Measurements from ENCODE around the gene NHLRC2. TPM values are rescaled to one million over a fixed set of nuclear protein-coding genes. Genes with fewer than 3 reads are reported as not detected.
"Not testable (repeated sequence)": the region's sequence is repeated elsewhere in the genome, so short reads cannot be mapped to it uniquely, and the experiment has no call there.

Gene NHLRC2
- total RNA-seq, 4 donors from 2014 or later = 47.1 to 66.7 (median 56.2) TPM

DNA sequence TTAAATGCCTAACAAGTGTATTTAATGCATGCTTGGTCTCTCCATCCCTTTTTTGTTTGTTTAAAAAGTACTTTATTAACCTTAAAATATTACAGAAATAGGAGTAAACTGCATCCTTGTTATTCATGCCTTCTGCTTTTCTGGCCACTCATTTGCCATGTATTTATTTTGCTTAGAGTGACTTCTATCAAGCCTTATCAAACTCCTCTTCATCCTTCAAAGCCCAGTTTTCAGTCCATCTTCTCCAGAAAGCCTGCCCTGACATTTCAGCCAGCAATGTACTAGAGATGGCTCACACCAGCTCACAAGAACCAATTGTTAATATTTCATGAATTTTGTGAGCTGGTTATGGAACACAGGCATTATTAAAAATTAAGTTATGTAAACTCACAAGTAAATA is 82.8 kb downstream of the NHLRC2 start:
- Histone ChIP-seq H3K4me1 (no peaks in the 10 kb centered on the region), H3K27ac (no peak overlapping the region), H3K27me3 (no peaks in the 10 kb centered on the region), H3K9me3 (no peaks in the 10 kb centered on the region), H3K36me3 (no peaks in the 10 kb centered on the region), H3K4me3 (replicated peaks in 1 of 3) (no peak overlapping the region)
- TF ChIP-seq POLR2A (IDR thresholded peaks at IDR 0.05) = no peak
- TF ChIP-seq, protein P1, sequence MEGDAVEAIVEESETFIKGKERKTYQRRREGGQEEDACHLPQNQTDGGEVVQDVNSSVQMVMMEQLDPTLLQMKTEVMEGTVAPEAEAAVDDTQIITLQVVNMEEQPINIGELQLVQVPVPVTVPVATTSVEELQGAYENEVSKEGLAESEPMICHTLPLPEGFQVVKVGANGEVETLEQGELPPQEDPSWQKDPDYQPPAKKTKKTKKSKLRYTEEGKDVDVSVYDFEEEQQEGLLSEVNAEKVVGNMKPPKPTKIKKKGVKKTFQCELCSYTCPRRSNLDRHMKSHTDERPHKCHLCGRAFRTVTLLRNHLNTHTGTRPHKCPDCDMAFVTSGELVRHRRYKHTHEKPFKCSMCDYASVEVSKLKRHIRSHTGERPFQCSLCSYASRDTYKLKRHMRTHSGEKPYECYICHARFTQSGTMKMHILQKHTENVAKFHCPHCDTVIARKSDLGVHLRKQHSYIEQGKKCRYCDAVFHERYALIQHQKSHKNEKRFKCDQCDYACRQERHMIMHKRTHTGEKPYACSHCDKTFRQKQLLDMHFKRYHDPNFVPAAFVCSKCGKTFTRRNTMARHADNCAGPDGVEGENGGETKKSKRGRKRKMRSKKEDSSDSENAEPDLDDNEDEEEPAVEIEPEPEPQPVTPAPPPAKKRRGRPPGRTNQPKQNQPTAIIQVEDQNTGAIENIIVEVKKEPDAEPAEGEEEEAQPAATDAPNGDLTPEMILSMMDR (IDR thresholded peaks at IDR 0.05) = no peak
- no peak for DNase-seq
- intact Hi-C loops (cut with DNase I) = no loop called here

DNA sequence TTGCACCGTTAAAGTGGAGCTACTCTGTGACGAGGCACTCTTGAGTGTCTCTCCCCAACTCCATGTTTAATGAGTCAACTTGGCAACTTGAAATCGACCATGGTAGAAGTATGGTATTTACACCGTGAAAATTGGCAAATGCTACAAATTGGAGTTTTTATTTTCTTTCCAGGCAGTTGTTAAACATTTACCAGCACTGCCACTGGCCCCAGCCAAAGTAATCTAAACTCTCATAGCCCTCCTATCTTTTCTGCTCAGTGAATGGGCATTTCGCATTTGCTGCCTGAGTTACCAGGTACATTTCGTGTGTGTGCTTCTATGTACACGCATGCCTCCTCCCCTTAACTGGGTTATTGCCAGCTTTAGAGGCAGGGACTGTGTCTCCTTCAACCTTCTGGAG is 83.3 kb downstream of the NHLRC2 start:
- WGBS, 2 donors = 78 to 82% methylated on average over 7 of the region's 7 CpGs
- H3K4me3 ChIP-seq (replicated peaks in 1 of 3) = no peak overlapping the region
- H3K4me1 ChIP-seq = no peaks in the 10 kb centered on the region
- H3K36me3 ChIP-seq = no peaks in the 10 kb centered on the region
- no peak for DNase-seq
- intact Hi-C loops (cut with DNase I) = no loop called here
- H3K9me3 ChIP-seq = no peaks in the 10 kb centered on the region
- no peak overlapping the region for H3K27ac ChIP-seq
- TF ChIP-seq, protein P1 (IDR thresholded peaks at IDR 0.05) = no peak
- no peak for TF ChIP-seq POLR2A (IDR thresholded peaks at IDR 0.05)
- H3K27me3 ChIP-seq = no peaks in the 10 kb centered on the region

DNA sequence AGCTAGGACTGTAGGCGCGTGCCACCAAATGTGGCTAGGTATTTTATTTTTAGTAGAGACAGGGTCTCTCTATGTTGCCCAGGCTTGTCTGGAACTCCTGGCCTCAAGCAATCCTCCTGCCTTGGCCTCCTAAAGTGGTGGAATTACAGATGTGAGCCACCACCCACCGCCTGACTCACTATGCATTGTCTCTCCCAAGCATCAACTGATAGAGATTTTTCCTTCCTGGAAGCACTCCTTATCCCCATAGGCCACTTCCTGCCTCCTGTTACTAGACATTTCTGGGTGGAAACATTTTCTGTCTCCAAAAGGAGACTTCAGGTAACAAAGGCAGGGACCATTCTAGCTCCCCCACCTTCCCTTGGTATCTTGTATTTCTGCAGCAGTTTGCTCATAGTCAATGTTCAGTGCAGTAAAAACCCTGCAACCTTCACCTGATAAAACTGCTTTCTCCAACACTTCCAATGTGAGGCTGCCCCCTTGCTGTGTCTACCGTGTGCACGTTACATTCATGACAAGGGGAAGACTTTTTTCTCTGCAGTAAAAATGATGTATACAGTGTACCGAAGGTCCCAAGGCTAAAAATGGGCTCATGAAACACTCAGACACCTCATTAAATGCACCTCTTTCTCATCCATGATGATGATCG is 84.9 kb downstream of the NHLRC2 start:
- no peak for DNase-seq
- no peak overlapping the region for H3K27ac ChIP-seq
- no peaks in the 10 kb centered on the region for H3K36me3 ChIP-seq
- no peak for TF ChIP-seq POLR2A (IDR thresholded peaks at IDR 0.05)
- TF ChIP-seq, protein P1 (IDR thresholded peaks at IDR 0.05) = no peak
- no peak overlapping the region for H3K4me3 ChIP-seq (replicated peaks in 1 of 3)
- H3K4me1 ChIP-seq = no peaks in the 10 kb centered on the region
- no peaks in the 10 kb centered on the region for H3K9me3 ChIP-seq
- 82 to 88% methylated on average over 7 of the region's 7 CpGs for WGBS, 2 donors
- intact Hi-C loops (cut with DNase I) = no loop called here
- H3K27me3 ChIP-seq = no peaks in the 10 kb centered on the region

DNA sequence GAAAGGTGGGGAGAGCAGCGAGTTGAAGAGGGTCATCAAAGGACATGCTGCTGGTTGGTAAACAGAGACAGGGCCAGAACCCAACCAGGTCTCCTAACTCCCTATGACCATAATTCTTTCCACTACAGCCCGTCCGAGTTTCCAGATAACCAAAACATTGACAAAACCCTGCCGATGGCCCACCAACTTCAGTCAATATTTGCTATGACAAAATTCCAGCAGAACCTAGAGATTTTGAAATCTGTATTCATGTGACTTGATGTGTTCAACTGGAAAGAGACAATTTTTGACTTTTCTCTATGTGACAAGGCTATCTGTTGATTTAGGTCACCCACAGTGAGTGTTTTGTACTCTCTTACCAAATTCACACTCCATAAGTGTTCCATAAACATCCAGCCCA is 86.7 kb downstream of the NHLRC2 start:
- Histone ChIP-seq H3K4me1 (no peaks in the 10 kb centered on the region), H3K27me3 (no peaks in the 10 kb centered on the region), H3K4me3 (replicated peaks in 1 of 3) (no peak overlapping the region), H3K36me3 (no peaks in the 10 kb centered on the region), H3K27ac (no peak overlapping the region), H3K9me3 (no peaks in the 10 kb centered on the region)
- intact Hi-C loops (cut with DNase I) = no loop called here
- DNase-seq = no peak
- no peak for TF ChIP-seq POLR2A (IDR thresholded peaks at IDR 0.05)
- TF ChIP-seq, protein P1 (IDR thresholded peaks at IDR 0.05) = no peak
- 92 to 96% methylated on average over 4 of the region's 4 CpGs for WGBS, 2 donors

DNA sequence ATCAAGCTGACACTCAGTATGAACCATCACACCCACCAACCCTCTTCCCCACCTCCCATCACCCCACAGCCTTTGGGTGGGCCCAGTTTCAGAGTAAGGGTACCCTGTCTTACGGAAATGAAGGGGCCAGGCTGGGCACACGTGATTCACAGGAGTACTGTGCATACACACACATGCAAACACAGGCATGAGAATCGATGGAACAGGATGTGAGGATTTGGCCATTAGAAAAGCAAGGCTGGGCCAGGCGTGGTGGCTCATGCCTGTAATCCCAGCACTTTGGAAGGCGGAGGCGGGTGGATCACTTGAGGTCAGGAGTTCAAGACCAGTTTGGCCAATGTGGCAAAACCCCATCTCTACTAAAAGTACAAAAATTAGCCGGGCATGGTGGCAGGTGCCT is 88.7 kb downstream of the NHLRC2 start:
- H3K27ac ChIP-seq; H3K9me3 ChIP-seq; DNase-seq; intact Hi-C loops (cut with DNase I); H3K27me3 ChIP-seq; H3K36me3 ChIP-seq; H3K4me1 ChIP-seq; H3K4me3 ChIP-seq (replicated peaks in 1 of 3): not testable (repeated sequence)
- WGBS, 2 donors = 91 to 93% methylated on average over 7 of the region's 7 CpGs

Measured in thyroid gland (tissue), 4 donors.